H1 (cell line): ENCODE results near the gene C1orf210. TPM values are rescaled to one million over a fixed set of nuclear protein-coding genes. Genes with fewer than 3 reads are reported as not detected.
A peak's percentile ranks its signal among the peaks of the same experiment; 100 is the strongest.

Experiments
- CTCF ChIA-PET: fragments of 300-600 bp; sonication (Branson Sonifier 250); formaldehyde crosslinking; loops from one replicate; lab custom pipeline; 2021; ENCODE audit not compliant: partially characterized antibody; lab: Charles Lee
- POLR2A ChIA-PET: fragments of 300-600 bp; sonication (Branson Sonifier 250); formaldehyde crosslinking; loops from one replicate; lab custom pipeline; 2021; ENCODE audit warnings: inconsistent platforms; ENCODE audit not compliant: partially characterized antibody; lab: Charles Lee
- DNase-seq, 2 experiments: peaks; one replicate each; pipeline versions ENCODE4 v3.0.0 to v3.0.0-alpha.2; 2010 to 2022; ENCODE audit warnings: low spot score in 2 of 2, low read depth in 1 of 2, mixed read lengths in 1 of 2
- FAIRE-seq: peaks from 2 replicates; lab custom pipeline; 2011; peaks lifted over from hg19 to GRCh38; lab: Jason Lieb, UNC
- H2AFZ ChIP-seq: 2 replicates; pipeline ENCODE4 v1.8.1; 2012; ENCODE audit warnings: low read length, inconsistent platforms
- H2AK5ac ChIP-seq: 2 replicates; pipeline ENCODE4 v1.6.1; 2013; ENCODE audit warnings: low read depth, low read length
- H2BK120ac ChIP-seq: replicated peaks from 2 replicates; pipeline ENCODE3; 2013; ENCODE audit warnings: low read depth, low read length, inconsistent platforms
- H2BK12ac ChIP-seq: 2 replicates; pipeline ENCODE4 v1.6.1; 2013; ENCODE audit warnings: low read depth, low read length
- H2BK15ac ChIP-seq: 2 replicates; pipeline ENCODE4 v1.6.1; 2013; ENCODE audit warnings: low read length
- H2BK20ac ChIP-seq: 2 replicates; pipeline ENCODE4 v1.6.1; 2013; ENCODE audit warnings: low read length
- H2BK5ac ChIP-seq: 2 replicates; pipeline ENCODE4 v1.6.1; 2013; ENCODE audit warnings: low read depth, low read length
- H3K14ac ChIP-seq: 2 replicates; pipeline ENCODE4 v1.6.1; 2013; ENCODE audit warnings: inconsistent platforms; ENCODE audit not compliant: insufficient read length
- H3K18ac ChIP-seq: 2 replicates; pipeline ENCODE4 v1.6.1; 2013; ENCODE audit warnings: low read length; ENCODE audit errors: extremely low read depth
- H3K23ac ChIP-seq: 2 replicates; pipeline ENCODE4 v1.6.1; 2013; ENCODE audit warnings: inconsistent platforms; ENCODE audit not compliant: insufficient read length
- H3K23me2 ChIP-seq: 2 replicates; pipeline ENCODE4 v1.6.1; 2013; ENCODE audit warnings: low read depth, low read length
- H3K27ac ChIP-seq: 2 replicates; pipeline ENCODE4 v1.6.1; 2011; ENCODE audit warnings: low read depth, low read length, inconsistent platforms
- H3K27me3 ChIP-seq, 4 experiments: replicated peaks in 1 of 4; 1 replicate in 1 of 4; 2 replicates in 3 of 4; pipeline versions ENCODE4 v1.6.1 to v1.8.1; 2011 to 2013; ENCODE audit warnings: low read length in 3 of 4, mild to moderate bottlenecking in 3 of 4, inconsistent platforms in 2 of 4, mixed read lengths in 2 of 4, moderate library complexity in 1 of 4; ENCODE audit not compliant: control insufficient read depth in 3 of 4, insufficient read depth in 3 of 4; ENCODE audit errors: extremely low read depth in 1 of 4
- H3K36me3 ChIP-seq, 4 experiments: 2 replicates each; pipeline versions ENCODE4 v1.6.1 to v1.8.1; 2011 to 2013; ENCODE audit warnings: mild to moderate bottlenecking in 4 of 4, low read length in 3 of 4, moderate library complexity in 2 of 4, control low read depth in 1 of 4, inconsistent platforms in 1 of 4; ENCODE audit not compliant: insufficient read depth in 4 of 4, control insufficient read depth in 2 of 4
- H3K4ac ChIP-seq: replicated peaks from 2 replicates; pipeline ENCODE3; 2013; ENCODE audit warnings: low read length, low read depth, mixed read lengths, inconsistent platforms; ENCODE audit not compliant: insufficient read length
- H3K4me1 ChIP-seq, 4 experiments: replicated peaks in 1 of 4; 1 replicate in 1 of 4; 2 replicates in 3 of 4; pipeline versions ENCODE4 v1.6.1 to v1.8.1; 2011 to 2013; ENCODE audit warnings: low read length in 3 of 4, inconsistent platforms in 2 of 4, mixed read lengths in 1 of 4; ENCODE audit not compliant: insufficient read depth in 4 of 4, control insufficient read depth in 3 of 4
- H3K4me2 ChIP-seq, 2 experiments: 2 replicates each; pipeline versions ENCODE4 v1.6.1 to v1.8.1; 2011 to 2013; ENCODE audit warnings: low read depth in 2 of 2, low read length in 2 of 2, control low read depth in 1 of 2, inconsistent platforms in 1 of 2, mild to moderate bottlenecking in 1 of 2; ENCODE audit not compliant: insufficient read depth in 1 of 2
- H3K4me3 ChIP-seq, 4 experiments: fragments of 200-600, 300-600 bp in 1 of 4; sonication (generic), shearing (Covaris generic), sonication (Bioruptor Twin) in 1 of 4; 2 replicates each; pipeline versions ENCODE4 v1.5.1 to v1.8.1; 2011 to 2016; ENCODE audit warnings: low read length in 4 of 4, low read depth in 3 of 4, control low read depth in 2 of 4, inconsistent platforms in 2 of 4, mild to moderate bottlenecking in 2 of 4, mixed read lengths in 1 of 4, moderate library complexity in 1 of 4; ENCODE audit not compliant: insufficient read depth in 2 of 4; ENCODE audit errors: extremely low read depth in 1 of 4
- H3K56ac ChIP-seq: replicated peaks from 2 replicates; pipeline ENCODE3; 2013; ENCODE audit warnings: low read depth, mild to moderate bottlenecking, mixed read lengths, low read length, inconsistent platforms; ENCODE audit not compliant: insufficient read length
- H3K79me1 ChIP-seq: 2 replicates; pipeline ENCODE4 v1.6.1; 2013; ENCODE audit warnings: low read depth, low read length, control low read depth
- H3K79me2 ChIP-seq, 2 experiments: 2 replicates each; pipeline versions ENCODE4 v1.6.1 to v1.8.1; 2012 to 2013; ENCODE audit warnings: low read length in 2 of 2, mild to moderate bottlenecking in 2 of 2, inconsistent platforms in 1 of 2; ENCODE audit not compliant: insufficient read depth in 2 of 2, control insufficient read depth in 1 of 2
- H3K9ac ChIP-seq, 4 experiments: replicated peaks in 1 of 4; 1 replicate in 1 of 4; 2 replicates in 3 of 4; pipeline versions ENCODE4 v1.6.1 to v1.8.1; 2011 to 2013; ENCODE audit warnings: low read depth in 3 of 4, low read length in 3 of 4, control low read depth in 2 of 4, mild to moderate bottlenecking in 2 of 4, moderate library complexity in 2 of 4, inconsistent platforms in 1 of 4; ENCODE audit errors: extremely low read depth in 1 of 4
- H3K9me3 ChIP-seq, 2 experiments: 2 replicates each; pipeline versions ENCODE4 v1.6.1 to v1.8.1; 2012 to 2013; ENCODE audit warnings: mild to moderate bottlenecking in 2 of 2, moderate library complexity in 2 of 2, control low read depth in 1 of 2, inconsistent platforms in 1 of 2, low read depth in 1 of 2, low read length in 1 of 2, mixed read lengths in 1 of 2; ENCODE audit not compliant: insufficient read depth in 2 of 2
- H4K20me1 ChIP-seq, 2 experiments: replicated peaks in 1 of 2; 2 replicates each; pipeline versions ENCODE3 to v1.8.1; 2011 to 2013; ENCODE audit warnings: inconsistent platforms in 2 of 2, low read length in 2 of 2, mild to moderate bottlenecking in 1 of 2; ENCODE audit not compliant: insufficient read depth in 2 of 2, control insufficient read depth in 1 of 2
- H4K5ac ChIP-seq: 2 replicates; pipeline ENCODE4 v1.6.1; 2013; ENCODE audit warnings: low read length, low read depth, mixed read lengths, inconsistent platforms; ENCODE audit not compliant: insufficient read length
- H4K8ac ChIP-seq: 2 replicates; pipeline ENCODE4 v1.8.0; 2013; ENCODE audit warnings: mild to moderate bottlenecking, moderate library complexity, low read length, inconsistent platforms; ENCODE audit not compliant: insufficient read depth; ENCODE audit errors: extremely low read depth
- H4K91ac ChIP-seq: replicated peaks from 2 replicates; pipeline ENCODE3; 2013; ENCODE audit warnings: low read length, mixed read lengths, inconsistent platforms; ENCODE audit not compliant: insufficient read length
- BCL11A ChIP-seq, 2 experiments: IDR thresholded peaks; one replicate each; pipeline ENCODE4 v1.6.1; 2011; ENCODE audit warnings: low read depth in 2 of 2, low read length in 2 of 2, mild to moderate bottlenecking in 2 of 2
- CEBPB ChIP-seq: IDR thresholded peaks from 2 replicates; pipeline ENCODE4 v1.6.1; 2012; ENCODE audit warnings: low read depth, low read length
- YY1 ChIP-seq: IDR thresholded peaks from 2 replicates; pipeline ENCODE4 v1.6.1; 2011; ENCODE audit warnings: low read depth, mild to moderate bottlenecking, low read length
- WGBS, 2 experiments: shearing (Covaris generic) in 1 of 2; methylation state at CpG; one replicate each; pipeline versions ENCODE4 v1.1.6 to v1.1.7; 2013 to 2015; ENCODE audit warnings: low lambda C conversion rate in 2 of 2, mixed read lengths in 2 of 2, inconsistent platforms in 1 of 2, low coverage in 1 of 2, missing lambda C conversion rate in 1 of 2; ENCODE audit not compliant: insufficient replicate concordance in 2 of 2, insufficient coverage in 1 of 2, insufficient read length in 1 of 2; ENCODE audit errors: extremely low coverage in 1 of 2, missing lambda C conversion rate in 1 of 2; 5-methylcytosine and 5-hydroxymethylcytosine counted together
- polyA plus RNA-seq, 7 experiments: library from polyadenylated mRNA; depleted of rRNA in 3 of 7; stranded (reverse) in 5 of 7; unstranded in 2 of 7; fragments of >200 nt in 5 of 7; fragments of 200-250 nt in 2 of 7; gene quantifications; 1 replicate in 5 of 7; 2 replicates in 1 of 7; 4 replicates in 1 of 7; pipeline versions ENCODE4 v1.2.1 to v1.2.3, GENCODE V29; 2011 to 2013; ENCODE audit warnings: missing spikeins in 2 of 7, mixed read lengths in 2 of 7
- total RNA-seq: library from RNA; stranded (reverse); fragmentation: NEBNext Ultra II Directional; extraction: Animal tissue kit (Norgen Biotek cat#: 25700); gene quantifications from 2 replicates; pipeline ENCODE4 v1.2.1, GENCODE V29; 2021

C1orf210 gene
- total and polyA plus RNA-seq, 2 of the 8 experiments (the other 6 are each of a cell fraction or from before 2014, with no cell fraction given), result 12.0 to 27.9 TPM

- Histone ChIP-seq H3K27me3 (no peaks in the 10 kb centered on the region), H4K5ac (no peak overlapping the region), H3K9me3 (no peaks in the 10 kb centered on the region), H3K4me2 (no peak overlapping the region), H2AK5ac (no peak overlapping the region), H3K4ac (no peak overlapping the region), H2BK20ac (no peak overlapping the region), H2BK12ac (no peak overlapping the region), H3K4me1 (peaks cover 0 to 7% (median 1%) of the 10 kb centered on the region in 4 experiments; a peak in 4 of 7 replicates), H3K18ac (no peak overlapping the region; the same call in 1 of the 2 replicates), H3K14ac (no peak overlapping the region), H3K79me2 (0 out of 4 replicates have a peak, but pooled peaks cover 0 to 3% of the 10 kb centered on the region in 2 experiments), H3K56ac (no peak overlapping the region), H2BK5ac (0 out of 2 replicates have a peak overlapping the region, but pooled peaks have one; percentile 1), H3K79me1 (peaks cover 3% of the 10 kb centered on the region), H3K36me3 (peaks cover 2 to 12% (median 6%) of the 10 kb centered on the region in 4 experiments; a peak in 6 of 8 replicates), H4K20me1 (no peaks in the 10 kb centered on the region), H3K9ac (no peak overlapping the region), H4K8ac (peak overlapping the region; percentile 7; the same call in 1 of the 2 replicates), H3K4me3 (no peak overlapping the region), H2BK15ac (no peak overlapping the region), H3K23me2 (peaks cover 3% of the 10 kb centered on the region; the same call in 1 of the 2 replicates), H3K23ac (no peak overlapping the region), H2BK120ac (no peak overlapping the region), H2AFZ (no peak overlapping the region), H3K27ac (no peak overlapping the region), H4K91ac (no peak overlapping the region)
- 93% methylated on average over 12 of the region's 12 CpGs; no CpG with 5 or more reads in 1 of the 2 experiments for WGBS, 2 experiments
- no peak for DNase-seq
- TF ChIP-seq YY1 (no peak), CEBPB (no peak), BCL11A (IDR thresholded peaks at IDR 0.05; ENCODE audit: low read depth in 2 of 2, low read length in 2 of 2) (no peak)
- no peak for FAIRE-seq
- POLR2A ChIA-PET, result interaction anchor here (1.3 to 2.0 kb wide), 5 partner anchors 10 to 83 kb away, joined by 3 to 7 read pairs (median 5); partner anchors contain the start of genes C1orf210, CDC20 and TIE1
- CTCF ChIA-PET, result interaction anchor here (0.7 to 2.7 kb wide), 3 partner anchors 10 to 82 kb away, joined by 3 to 10 read pairs (median 5); partner anchors contain the start of genes C1orf210 and CDC20
These were observed 9.4 kb downstream of the C1orf210 start for GRCh38 chr1:43275826-43276620.
